ENCODE results near the gene KLHDC10.
"Not testable (repeated sequence)": the region's sequence is repeated elsewhere in the genome, so short reads cannot be mapped to it uniquely, and the experiment has no call there.

DNA sequence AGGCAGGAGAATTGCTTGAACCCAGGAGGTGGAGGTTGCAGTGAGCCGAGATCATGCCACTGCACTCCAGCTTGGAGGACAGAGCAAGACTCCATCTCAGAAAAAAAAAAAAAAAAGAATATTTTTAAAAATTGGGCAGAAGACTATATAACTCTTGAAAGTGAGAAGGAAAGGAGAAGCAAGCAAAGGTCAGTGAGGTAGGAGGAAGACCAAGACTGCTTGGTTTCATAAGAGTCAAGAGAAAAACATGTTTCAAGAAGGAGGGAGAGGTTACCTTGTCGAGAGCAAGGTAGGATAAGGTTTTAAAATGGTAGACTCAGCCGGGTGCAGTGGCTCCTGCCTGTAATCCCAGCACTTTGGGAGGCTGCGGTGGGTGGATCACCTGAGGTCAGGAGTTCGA is 14.9 kb downstream of the KLHDC10 start:
- TF ChIP-seq CTCF, POLR2A (IDR thresholded peaks at IDR 0.05): not testable (repeated sequence)
